Pulmonary artery endothelial cell (primary cell): ENCODE results near the gene HIVEP1. TPM values are rescaled to one million over a fixed set of nuclear protein-coding genes. Genes with fewer than 3 reads are reported as not detected.

Experiments used
- DNase-seq: peaks from one replicate; pipeline ENCODE4 v3.0.0-alpha.2; 2011; ENCODE audit warnings: low read depth, low spot score
- total RNA-seq: library from RNA; depleted of rRNA; stranded (reverse); fragments of >200 nt; gene quantifications from 2 replicates; pipeline ENCODE4 v1.2.3, GENCODE V29; 2014

HIVEP1 gene
- total RNA-seq, 1 donor from 2014 or later = 11.0 TPM

- DNase-seq = no peak
Measured at GRCh38 chr6:11992086-11992485, 20.0 kb upstream of the HIVEP1 start.

GRCh38 chr6:11994875-11995461 lies 17.1 kb upstream of the HIVEP1 start:
- no peak for DNase-seq

GRCh38 chr6:11996751-11997150 lies 15.4 kb upstream of the HIVEP1 start:
- DNase-seq = no peak

- DNase-seq = no peak
Measured at GRCh38 chr6:11999246-11999645, 12.9 kb upstream of the HIVEP1 start.

- no peak for DNase-seq
Measured at GRCh38 chr6:12000174-12000573, 11.9 kb upstream of the HIVEP1 start.

- no peak for DNase-seq
Measured at GRCh38 chr6:12001004-12001705, 11.0 kb upstream of the HIVEP1 start.

GRCh38 chr6:12001706-12002435 lies 10.2 kb upstream of the HIVEP1 start:
- DNase-seq = no peak

- DNase-seq = no peak
Measured at GRCh38 chr6:12007473-12007872, 4.6 kb upstream of the HIVEP1 start.

GRCh38 chr6:12007887-12008286 lies 4.2 kb upstream of the HIVEP1 start:
- DNase-seq = no peak

- DNase-seq = no peak
Measured at GRCh38 chr6:12008366-12009179, 3.5 kb upstream of the HIVEP1 start.

- DNase-seq = no peak
Measured at GRCh38 chr6:12009180-12009685, 2.9 kb upstream of the HIVEP1 start.

GRCh38 chr6:12009876-12010634 lies 2.1 kb upstream of the HIVEP1 start:
- DNase-seq = no peak

- DNase-seq = no peak
Measured at GRCh38 chr6:12010635-12011275, 1.4 kb upstream of the HIVEP1 start.

GRCh38 chr6:12011276-12012037 lies 655 bp upstream of the HIVEP1 start:
- peak; percentile 90 for DNase-seq

- peak; percentile 87 for DNase-seq
Measured at GRCh38 chr6:12012558-12013306, 620 bp downstream of the HIVEP1 start.

GRCh38 chr6:12013307-12013719 lies 1.2 kb downstream of the HIVEP1 start:
- DNase-seq = no peak

- peak; percentile 77 for DNase-seq
Measured at GRCh38 chr6:12014027-12014872, 2.1 kb downstream of the HIVEP1 start.

GRCh38 chr6:12014873-12015149 lies 2.7 kb downstream of the HIVEP1 start:
- no peak for DNase-seq
